ENCODE measurements around the gene GLDC.
"Not testable (repeated sequence)": the region's sequence is repeated elsewhere in the genome, so short reads cannot be mapped to it uniquely, and the experiment has no call there.

Gene GLDC

GRCh38 chr9:6660512-6660911, 15.0 kb upstream of the GLDC start:
- DNase-seq: no peak

- no peak for DNase-seq
These were observed 13.3 kb upstream of the GLDC start for GRCh38 chr9:6658628-6659353.

GRCh38 chr9:6656614-6657300, 11.2 kb upstream of the GLDC start:
- DNase-seq: no peak

GRCh38 chr9:6655036-6655435, 9.5 kb upstream of the GLDC start:
- DNase-seq: no peak

- DNase-seq: no peak
These were observed 736 bp upstream of the GLDC start for GRCh38 chr9:6646293-6646636.

GRCh38 chr9:6645105-6645354, 499 bp downstream of the GLDC start:
- DNase-seq: not testable (repeated sequence)

GRCh38 chr9:6644346-6645104, 1.0 kb downstream of the GLDC start:
- no peak for DNase-seq

- DNase-seq: no peak
These were observed 3.6 kb downstream of the GLDC start for GRCh38 chr9:6641961-6642360.

GRCh38 chr9:6641561-6641960, 4.0 kb downstream of the GLDC start:
- DNase-seq: no peak

- no peak for DNase-seq
These were observed 4.5 kb downstream of the GLDC start for GRCh38 chr9:6641056-6641455.

- no peak for DNase-seq
These were observed 5.1 kb downstream of the GLDC start for GRCh38 chr9:6640268-6641051.

- DNase-seq: no peak
These were observed 5.9 kb downstream of the GLDC start for GRCh38 chr9:6639622-6640021.

- DNase-seq: no peak
These were observed 11.1 kb downstream of the GLDC start for GRCh38 chr9:6634444-6634843.

GRCh38 chr9:6633378-6633777, 12.2 kb downstream of the GLDC start:
- DNase-seq: no peak

- no peak for DNase-seq
These were observed 12.9 kb downstream of the GLDC start for GRCh38 chr9:6632516-6633183.

- DNase-seq: no peak
These were observed 14.4 kb downstream of the GLDC start for GRCh38 chr9:6631207-6631512.

- no peak for DNase-seq
These were observed 14.9 kb downstream of the GLDC start for GRCh38 chr9:6630502-6631206.

GRCh38 chr9:6628704-6629103, 16.8 kb downstream of the GLDC start:
- DNase-seq: no peak

GRCh38 chr9:6625363-6625762, 20.2 kb downstream of the GLDC start:
- DNase-seq: no peak

GRCh38 chr9:6622784-6623183, 22.7 kb downstream of the GLDC start:
- DNase-seq: not testable (repeated sequence)

- DNase-seq: no peak
These were observed 24.7 kb downstream of the GLDC start for GRCh38 chr9:6620796-6621195.

GRCh38 chr9:6620353-6620752, 25.2 kb downstream of the GLDC start:
- DNase-seq: no peak

- DNase-seq: no peak
These were observed 25.6 kb downstream of the GLDC start for GRCh38 chr9:6619909-6620308.

Data from Kasumi-1 (cell line).